HepG2 (cell line): Measurements from ENCODE around the gene TMEM247.

Experiments
- DRAP1 ChIP-seq: IDR thresholded peaks from 2 replicates; pipeline ENCODE4 v1.6.1; 2016; ENCODE audit warnings: missing genetic modification reagents, missing compliant biosample characterization
- GLI4 ChIP-seq: sonication (generic); formaldehyde crosslinking; IDR thresholded peaks from 2 replicates; pipeline ENCODE4 v1.5.1; 2020; ENCODE audit warnings: missing genetic modification reagents, mild to moderate bottlenecking, moderate library complexity, borderline replicate concordance
- KIAA2018 ChIP-seq: sonication (generic); formaldehyde crosslinking; IDR thresholded peaks from 2 replicates; pipeline ENCODE4 v1.5.0; 2020; ENCODE audit warnings: mild to moderate bottlenecking, missing genetic modification reagents, borderline replicate concordance

- TF ChIP-seq KIAA2018 (no peak), DRAP1 (no peak), GLI4 (CRISPR knock-in tag) (no peak)
Observed at GRCh38 chr2:46486436-46486835, 7.1 kb downstream of the TMEM247 start.
